GM12878 (cell line): ENCODE results near the gene SP2. TPM values are rescaled to one million over a fixed set of nuclear protein-coding genes. Genes with fewer than 3 reads are reported as not detected.

Experiments used
- ATAC-seq: fragments of 200-7000 bp; cut with Tn5 transposase; 3 replicates; pipeline ENCODE4 v1.9.1; 2020; ENCODE audit warnings: mild to moderate bottlenecking, moderate library complexity
- BruUV-seq: library from RNA; stranded (reverse); fragments of 400-500 nt; replicated peaks from 2 replicates; lab custom pipeline; 2021; lab: Mats Ljungman, UMichigan
- CTCF ChIA-PET: fragments of 300-600 bp; sonication (Branson Sonifier 250); formaldehyde crosslinking; extraction: SDS; loops from one replicate; lab custom pipeline; 2021; ENCODE audit warnings: inconsistent platforms; lab: Yijun Ruan, JAX
- POLR2A ChIA-PET: fragments of 350-600 bp; formaldehyde crosslinking; extraction: SDS; loops from one replicate; lab custom pipeline; 2021; ENCODE audit warnings: inconsistent platforms; lab: Charles Lee
- RAD21 ChIA-PET: fragments of 300-600 bp; sonication (Branson Sonifier 250); formaldehyde crosslinking; loops from one replicate; lab custom pipeline; 2023; ENCODE audit warnings: antibody characterized with exemption; ENCODE audit not compliant: unreplicated experiment; lab: Charles Lee
- SMC1A ChIA-PET: fragments of 300-600 bp; sonication (Branson Sonifier 250); formaldehyde crosslinking; loops from one replicate; lab custom pipeline; 2023; ENCODE audit not compliant: unreplicated experiment, uncharacterized antibody; lab: Charles Lee
- DNase-seq: peaks from one replicate; pipeline ENCODE4 v3.0.0-alpha.2; 2011; ENCODE audit warnings: low read depth, low spot score
- FAIRE-seq: peaks from 3 replicates; lab custom pipeline; 2011; peaks lifted over from hg19 to GRCh38; lab: Jason Lieb, UNC
- H2AFZ ChIP-seq: 2 replicates; pipeline ENCODE4 v1.6.0; 2011; ENCODE audit warnings: low read depth, low read length, control low read depth; ENCODE audit not compliant: control insufficient read depth
- H3K27ac ChIP-seq: 2 replicates; pipeline ENCODE4 v1.5.1; 2011; ENCODE audit warnings: control low read depth; ENCODE audit not compliant: control insufficient read depth, insufficient read depth
- H3K27me3 ChIP-seq, 2 experiments: replicated peaks in 1 of 2; 2 replicates each; pipeline versions ENCODE4 v1.6.0 to v1.6.1; 2011; ENCODE audit warnings: low read length in 1 of 2; ENCODE audit not compliant: control insufficient read depth in 2 of 2, insufficient read depth in 2 of 2
- H3K36me3 ChIP-seq, 2 experiments: 2 replicates each; pipeline ENCODE4 v1.5.1; 2011; ENCODE audit warnings: low read length in 1 of 2; ENCODE audit not compliant: control insufficient read depth in 2 of 2, insufficient read depth in 2 of 2
- H3K4me1 ChIP-seq: 2 replicates; pipeline ENCODE4 v1.6.1; 2011; ENCODE audit warnings: mild to moderate bottlenecking, low read length, moderate library complexity, mixed read lengths; ENCODE audit not compliant: control insufficient read depth, insufficient read depth
- H3K4me2 ChIP-seq: 2 replicates; pipeline ENCODE4 v1.6.0; 2011; ENCODE audit warnings: control low read depth; ENCODE audit not compliant: control insufficient read depth, insufficient read depth
- H3K4me3 ChIP-seq: fragments of 200-600 bp; sonication (generic); 2 replicates; pipeline ENCODE4 v1.5.1; 2016
- H3K79me2 ChIP-seq: 2 replicates; pipeline ENCODE4 v1.6.0; 2011; ENCODE audit warnings: low read length; ENCODE audit not compliant: control insufficient read depth, insufficient read depth
- H3K9ac ChIP-seq: 2 replicates; pipeline ENCODE4 v1.8.0; 2011; ENCODE audit warnings: low read length, control low read depth, mixed read lengths; ENCODE audit not compliant: control insufficient read depth, insufficient read depth
- H3K9me3 ChIP-seq: replicated peaks from 3 replicates; pipeline ENCODE4 v1.5.1; 2011; ENCODE audit warnings: mild to moderate bottlenecking, low read length; ENCODE audit not compliant: control insufficient read depth, insufficient read depth
- H4K20me1 ChIP-seq: 2 replicates; pipeline ENCODE4 v1.6.0; 2011; ENCODE audit not compliant: control insufficient read depth, insufficient read depth
- BHLHE40 ChIP-seq, 2 experiments: fragments of 450-650 bp in 1 of 2; IDR thresholded peaks; 2 replicates each; pipeline ENCODE4 v1.6.1; 2011 to 2017; ENCODE audit warnings: low read depth in 2 of 2, borderline replicate concordance in 1 of 2, improper control_type of control experiment in 1 of 2, low read length in 1 of 2, mild to moderate bottlenecking in 1 of 2
- CBX5 ChIP-seq: sonication (generic); IDR thresholded peaks from 2 replicates; pipeline ENCODE4 v1.6.1; 2016; ENCODE audit warnings: low read depth, moderate library complexity, mild to moderate bottlenecking, inconsistent platforms
- CEBPB ChIP-seq, 2 experiments: fragments of 150-350 bp in 1 of 2; IDR thresholded peaks; 2 replicates each; pipeline ENCODE4 v1.6.1; 2012 to 2014; ENCODE audit warnings: low read depth in 2 of 2, low read length in 2 of 2, borderline replicate concordance in 1 of 2, inconsistent platforms in 1 of 2
- EZH2 ChIP-seq: IDR thresholded peaks from 2 replicates; pipeline ENCODE4 v1.6.1; 2012; ENCODE audit warnings: low read depth, mild to moderate bottlenecking, control low read depth, inconsistent platforms, low read length, borderline replicate concordance; ENCODE audit not compliant: control insufficient read depth
- FOXM1 ChIP-seq: IDR thresholded peaks from 2 replicates; pipeline ENCODE4 v1.6.1; 2012; ENCODE audit warnings: low read depth, mild to moderate bottlenecking, inconsistent platforms, low read length, moderate library complexity
- IRF4 ChIP-seq: IDR thresholded peaks from 2 replicates; pipeline ENCODE4 v1.6.1; 2011; ENCODE audit warnings: low read depth, low read length
- MTA2 ChIP-seq: fragments of 450-650 bp; IDR thresholded peaks from 2 replicates; pipeline ENCODE4 v1.6.1; 2016; ENCODE audit warnings: low read depth, mild to moderate bottlenecking, moderate library complexity
- NBN ChIP-seq: fragments of 450-650 bp; IDR thresholded peaks from 2 replicates; pipeline ENCODE4 v1.6.1; 2016
- NFIC ChIP-seq: IDR thresholded peaks from 2 replicates; pipeline ENCODE4 v1.6.1; 2012; ENCODE audit warnings: low read depth, mild to moderate bottlenecking, inconsistent platforms, low read length, moderate library complexity
- NR2C2 ChIP-seq: IDR thresholded peaks from 2 replicates; pipeline ENCODE4 v1.6.1; 2011; ENCODE audit warnings: borderline replicate concordance, low read depth; ENCODE audit not compliant: control insufficient read depth, insufficient read length
- RUNX3 ChIP-seq: IDR thresholded peaks from 2 replicates; pipeline ENCODE4 v1.6.1; 2012; ENCODE audit warnings: low read length, inconsistent platforms
- SIX5 ChIP-seq: IDR thresholded peaks from 2 replicates; pipeline ENCODE4 v1.6.1; 2011; ENCODE audit warnings: mild to moderate bottlenecking, low read depth, low read length, moderate library complexity; ENCODE audit not compliant: severe bottlenecking
- ZNF24 ChIP-seq: fragments of 450-650 bp; IDR thresholded peaks from 2 replicates; pipeline ENCODE4 v1.6.1; 2017; ENCODE audit warnings: antibody characterized with exemption, mild to moderate bottlenecking
- WGBS: methylation state at CpG from one replicate; pipeline ENCODE4 v1.1.6; 2016; ENCODE audit warnings: low lambda C conversion rate; ENCODE audit not compliant: insufficient replicate concordance, insufficient coverage; ENCODE audit errors: missing lambda C conversion rate; 5-methylcytosine and 5-hydroxymethylcytosine counted together
- in situ Hi-C: fragments of 300-500 bp; cut with MboI; formaldehyde crosslinking; loops from 9 replicates; pipeline ENCODE4 v1.14.3; 2018; ENCODE audit warnings: mixed read lengths
- intact Hi-C: fragments of 100-400 bp; cut with micrococcal nuclease; formaldehyde crosslinking; loops from one replicate; pipeline ENCODE4 v1.14.2; 2022; ENCODE audit not compliant: unreplicated experiment
- polyA plus RNA-seq, 11 experiments: library from polyadenylated mRNA; depleted of rRNA in 4 of 11; unstranded in 6 of 11; stranded (reverse) in 5 of 11; fragments of >200 nt; fragmentation: Nextera tagmentation in 4 of 11; fragmentation: Illumina TruSeq in 1 of 11; extraction: Ambion mirVana in 4 of 11; extraction: Trizol in 1 of 11; gene quantifications; 1 replicate in 1 of 11; 2 replicates in 10 of 11; pipeline versions ENCODE4 v1.2.1 to v1.2.3, GENCODE V29; 2011 to 2016; ENCODE audit warnings: inconsistent platforms in 2 of 11, missing spikeins in 2 of 11, low read depth in 1 of 11
- total RNA-seq, 4 experiments: library from RNA; depleted of rRNA in 3 of 4; stranded (reverse); fragments of >200 nt in 3 of 4; fragmentation: Illumina TruSeq in 1 of 4; extraction: Trizol in 1 of 4; gene quantifications; 2 replicates each; pipeline versions ENCODE4 v1.2.1 to v1.2.3, GENCODE V29; 2013 to 2021
- TF ChIP-seq, protein P1 (sequence below): fragments of 450-650 bp; IDR thresholded peaks from 2 replicates; pipeline ENCODE4 v1.6.1; 2018; ENCODE audit warnings: mild to moderate bottlenecking, low read depth, moderate library complexity; ENCODE audit not compliant: partially characterized antibody
- TF ChIP-seq, protein P2 (sequence below): fragments of 450-650 bp; IDR thresholded peaks from 2 replicates; pipeline ENCODE4 v1.6.1; 2017; ENCODE audit warnings: low read depth, mild to moderate bottlenecking, moderate library complexity

Gene SP2
- total and polyA plus RNA-seq, 10 of the 15 experiments (the other 5 are each of a cell fraction or from before 2014, with no cell fraction given), result 1.2 to 19.1 (median 4.8) TPM

DNA sequence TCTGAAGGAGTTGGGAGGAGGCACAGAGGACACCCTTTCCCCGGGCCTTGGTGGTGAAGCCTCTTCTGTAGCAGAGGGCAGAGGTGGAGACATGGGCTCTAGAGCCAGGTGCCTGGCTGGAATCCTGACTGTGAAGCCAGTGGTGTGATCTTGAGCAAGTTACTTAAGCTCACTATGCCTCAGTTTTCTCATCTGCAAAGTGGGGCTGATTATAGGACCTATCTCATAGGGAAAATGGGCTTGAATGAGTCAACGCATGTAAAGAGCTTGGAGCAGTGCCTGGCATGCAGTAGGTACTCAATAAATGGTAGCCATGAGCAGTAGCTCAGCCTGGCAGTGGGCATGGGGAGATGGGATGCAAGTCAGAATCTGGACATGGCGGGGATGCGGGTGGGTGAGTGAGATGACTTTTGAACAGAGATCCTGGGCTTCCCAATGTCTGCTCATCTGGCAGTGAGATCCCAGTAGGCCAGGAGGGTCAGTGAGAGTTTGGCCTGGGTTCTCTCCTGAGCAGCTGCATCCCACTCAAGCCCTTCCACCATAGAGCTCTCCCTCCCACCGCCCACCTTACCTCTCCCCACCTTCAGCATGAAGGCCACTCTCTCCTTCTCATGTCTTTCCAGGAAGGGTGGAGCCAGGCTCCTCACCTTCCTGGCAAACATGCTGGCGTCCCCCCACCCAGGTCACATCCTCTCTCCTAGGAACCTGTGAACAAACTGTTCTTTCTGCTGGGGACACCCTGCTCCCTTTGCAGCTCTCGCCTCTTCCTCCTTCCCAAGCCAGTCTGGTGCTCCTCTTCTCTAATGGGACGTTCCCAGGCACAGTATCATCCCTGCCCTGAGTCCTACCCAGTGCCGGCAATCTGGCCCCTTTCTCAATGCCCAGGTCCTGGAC lies 13.1 kb upstream of the SP2 start:
- Histone ChIP-seq H3K27ac (no peak overlapping the region), H3K4me2 (no peak overlapping the region), H4K20me1 (no peaks in the 10 kb centered on the region), H3K79me2 (no peaks in the 10 kb centered on the region)
- TF ChIP-seq NFIC (no peak), SIX5 (no peak), MTA2 (no peak), CEBPB (IDR thresholded peaks at IDR 0.05; ENCODE audit: borderline replicate concordance in 1 of 2, low read depth in 2 of 2, low read length in 2 of 2) (no peak), IRF4 (no peak), EZH2 (no peak), FOXM1 (no peak), NR2C2 (no peak), ZNF24 (no peak), NBN (no peak), RUNX3 (no peak), CBX5 (no peak), BHLHE40 (IDR thresholded peaks at IDR 0.05; ENCODE audit: borderline replicate concordance in 1 of 2, low read depth in 2 of 2, low read length in 1 of 2) (no peak)
- TF ChIP-seq, protein P1, sequence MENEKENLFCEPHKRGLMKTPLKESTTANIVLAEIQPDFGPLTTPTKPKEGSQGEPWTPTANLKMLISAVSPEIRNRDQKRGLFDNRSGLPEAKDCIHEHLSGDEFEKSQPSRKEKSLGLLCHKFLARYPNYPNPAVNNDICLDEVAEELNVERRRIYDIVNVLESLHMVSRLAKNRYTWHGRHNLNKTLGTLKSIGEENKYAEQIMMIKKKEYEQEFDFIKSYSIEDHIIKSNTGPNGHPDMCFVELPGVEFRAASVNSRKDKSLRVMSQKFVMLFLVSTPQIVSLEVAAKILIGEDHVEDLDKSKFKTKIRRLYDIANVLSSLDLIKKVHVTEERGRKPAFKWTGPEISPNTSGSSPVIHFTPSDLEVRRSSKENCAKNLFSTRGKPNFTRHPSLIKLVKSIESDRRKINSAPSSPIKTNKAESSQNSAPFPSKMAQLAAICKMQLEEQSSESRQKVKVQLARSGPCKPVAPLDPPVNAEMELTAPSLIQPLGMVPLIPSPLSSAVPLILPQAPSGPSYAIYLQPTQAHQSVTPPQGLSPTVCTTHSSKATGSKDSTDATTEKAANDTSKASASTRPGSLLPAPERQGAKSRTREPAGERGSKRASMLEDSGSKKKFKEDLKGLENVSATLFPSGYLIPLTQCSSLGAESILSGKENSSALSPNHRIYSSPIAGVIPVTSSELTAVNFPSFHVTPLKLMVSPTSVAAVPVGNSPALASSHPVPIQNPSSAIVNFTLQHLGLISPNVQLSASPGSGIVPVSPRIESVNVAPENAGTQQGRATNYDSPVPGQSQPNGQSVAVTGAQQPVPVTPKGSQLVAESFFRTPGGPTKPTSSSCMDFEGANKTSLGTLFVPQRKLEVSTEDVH, result no peak
- TF ChIP-seq, protein P2, sequence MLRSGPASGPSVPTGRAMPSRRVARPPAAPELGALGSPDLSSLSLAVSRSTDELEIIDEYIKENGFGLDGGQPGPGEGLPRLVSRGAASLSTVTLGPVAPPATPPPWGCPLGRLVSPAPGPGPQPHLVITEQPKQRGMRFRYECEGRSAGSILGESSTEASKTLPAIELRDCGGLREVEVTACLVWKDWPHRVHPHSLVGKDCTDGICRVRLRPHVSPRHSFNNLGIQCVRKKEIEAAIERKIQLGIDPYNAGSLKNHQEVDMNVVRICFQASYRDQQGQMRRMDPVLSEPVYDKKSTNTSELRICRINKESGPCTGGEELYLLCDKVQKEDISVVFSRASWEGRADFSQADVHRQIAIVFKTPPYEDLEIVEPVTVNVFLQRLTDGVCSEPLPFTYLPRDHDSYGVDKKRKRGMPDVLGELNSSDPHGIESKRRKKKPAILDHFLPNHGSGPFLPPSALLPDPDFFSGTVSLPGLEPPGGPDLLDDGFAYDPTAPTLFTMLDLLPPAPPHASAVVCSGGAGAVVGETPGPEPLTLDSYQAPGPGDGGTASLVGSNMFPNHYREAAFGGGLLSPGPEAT, result no peak
- TF ChIP-seq, all 136 proteins: peak for 0
- Histone ChIP-seq H3K4me3 (no peak overlapping the region), H3K9ac (no peak overlapping the region), H3K9me3 (no peaks in the 10 kb centered on the region), H3K27me3 (peaks cover 3 to 4% of the 10 kb centered on the region in 2 experiments; a peak in 3 of 4 replicates), H3K36me3 (no peaks in the 10 kb centered on the region), H2AFZ (no peak overlapping the region), H3K4me1 (no peaks in the 10 kb centered on the region)
- ATAC-seq (no peak), FAIRE-seq (no peak), DNase-seq (no peak)
- in situ Hi-C loops, result no loop called here
- WGBS, result 44% methylated on average over 9 of the region's 9 CpGs
- intact Hi-C loops, result no loop called here
- CTCF ChIA-PET, result interaction anchor here (1.2 to 14.9 kb wide), 3 partner anchors 9 to 64 kb away, joined by 3 to 502 read pairs (median 5); partner anchors contain the start of genes SCRN2 and SP6
- RAD21 ChIA-PET, result no interaction called here
- SMC1A ChIA-PET, result interaction anchor here (14.5 kb wide), 1 partner anchor 36 kb away, joined by 231 read pairs; the partner anchor contains the start of genes SCRN2 and SP6
- no TSS peak for BruUV-seq
- POLR2A ChIA-PET, result interaction anchor here (0.5 to 0.6 kb wide), 2 partner anchors 9 to 202 kb away, joined by 3 to 4 read pairs; no protein-coding TSS in a partner anchor
